GM20000 (cell line): Measurements from ENCODE around the gene SLC9A3.

Experiments
- DNase-seq: peaks from one replicate; pipeline ENCODE4 v3.0.0; 2012; ENCODE audit warnings: low spot score
- CTCF ChIP-seq: IDR thresholded peaks from 2 replicates; pipeline ENCODE4 v1.5.1; 2012; ENCODE audit warnings: mild to moderate bottlenecking, control low read depth; ENCODE audit errors: extremely low read depth, missing control alignments

SLC9A3 gene

GRCh38 chr5:431001-431710 lies 93.1 kb downstream of the SLC9A3 start:
- peak; percentile 92 for TF ChIP-seq CTCF
- DNase-seq = peak; percentile 89

GRCh38 chr5:430214-430925 lies 93.9 kb downstream of the SLC9A3 start:
- TF ChIP-seq CTCF = no peak
- DNase-seq = no peak

- no peak for TF ChIP-seq CTCF
- DNase-seq = peak; percentile 16
Observed at GRCh38 chr5:429453-430188, 94.6 kb downstream of the SLC9A3 start.

GRCh38 chr5:428754-429452 lies 95.3 kb downstream of the SLC9A3 start:
- DNase-seq = no peak
- TF ChIP-seq CTCF = no peak

GRCh38 chr5:428219-428618 lies 96.0 kb downstream of the SLC9A3 start:
- DNase-seq = no peak
- no peak for TF ChIP-seq CTCF

GRCh38 chr5:427415-428087 lies 96.7 kb downstream of the SLC9A3 start:
- no peak for TF ChIP-seq CTCF
- DNase-seq = no peak
